ENCODE data around the gene CYSTM1. TPM values are rescaled to one million over a fixed set of nuclear protein-coding genes. Genes with fewer than 3 reads are reported as not detected.

Gene CYSTM1
- 18.6 and 42.5 TPM in 2 replicates for total RNA-seq

GRCh38 chr5:140174465-140175366 is at the start of gene CYSTM1:
TSS of gene CYSTM1 (plus strand) at chr5:140175188. CDS start at chr5:140194466, 19,278 bp downstream.

GRCh38 chr5:140125637-140126036 is 49.4 kb upstream of the CYSTM1 start, which contains the start of gene IGIP:
TSS of gene IGIP (plus strand) at chr5:140125937. CDS start at chr5:140128477, 2,540 bp downstream.

Other genes with a start within 250 kb of the CYSTM1 start
- gene NRG2, start 131.9 kb upstream of the CYSTM1 start, total RNA-seq: 0.22 and 1.0 TPM in 2 replicates
- gene PURA, start 61.1 kb upstream of the CYSTM1 start, total RNA-seq: 12.5 and 25.6 TPM in 2 replicates
- gene IGIP, start 49.3 kb upstream of the CYSTM1 start, total RNA-seq: 3.3 and 5.7 TPM in 2 replicates
- gene PFDN1, start 127.9 kb downstream of the CYSTM1 start, total RNA-seq: 64.8 and 87.6 TPM in 2 replicates
- 7.2 and 47.5 TPM in 2 replicates for gene HBEGF, start 171.4 kb downstream of the CYSTM1 start, total RNA-seq
- not detected in 2 replicates for gene SLC4A9, start 185.0 kb downstream of the CYSTM1 start, total RNA-seq
- gene ANKHD1, start 226.6 kb downstream of the CYSTM1 start, total RNA-seq: 63.1 and 107 TPM in 2 replicates